H1 (cell line): ENCODE data around the gene SEMA3B. TPM values are rescaled to one million over a fixed set of nuclear protein-coding genes. Genes with fewer than 3 reads are reported as not detected.
A peak's percentile ranks its signal among the peaks of the same experiment; 100 is the strongest.

Source experiments
- ASH2L ChIP-seq: fragments of 200-600, 300-600 bp; sonication (generic); IDR thresholded peaks from one replicate; pipeline ENCODE4 v1.7.1; 2017; ENCODE audit warnings: low read length
- BRCA1 ChIP-seq: IDR thresholded peaks from 2 replicates; pipeline ENCODE4 v1.6.1; 2012; ENCODE audit warnings: low read depth, low read length, improper control_type of control experiment
- CHD7 ChIP-seq: fragments of 300-600 bp; sonication (generic); IDR thresholded peaks from 2 replicates; pipeline ENCODE4 v1.7.1; 2012; ENCODE audit warnings: low read length, moderate library complexity, mild to moderate bottlenecking, inconsistent platforms; ENCODE audit not compliant: insufficient replicate concordance
- HDAC2 ChIP-seq, 2 experiments: fragments of 300-600 bp in 1 of 2; sonication (generic) in 1 of 2; IDR thresholded peaks; 2 replicates each; pipeline ENCODE4 v1.6.1; 2011 to 2012; ENCODE audit warnings: low read depth in 2 of 2, low read length in 2 of 2, mild to moderate bottlenecking in 2 of 2, moderate library complexity in 2 of 2, borderline replicate concordance in 1 of 2, inconsistent platforms in 1 of 2
- KDM1A ChIP-seq: fragments of 200-600, 300-600 bp; sonication (generic); IDR thresholded peaks from 2 replicates; pipeline ENCODE4 v1.7.1; 2016; ENCODE audit warnings: mild to moderate bottlenecking, low read length, borderline replicate concordance
- MAX ChIP-seq: IDR thresholded peaks from 2 replicates; pipeline ENCODE4 v1.6.1; 2012; ENCODE audit warnings: inconsistent platforms
- SIX5 ChIP-seq: IDR thresholded peaks from 2 replicates; pipeline ENCODE4 v1.6.1; 2011; ENCODE audit warnings: mild to moderate bottlenecking, low read depth, low read length
- SUZ12 ChIP-seq: fragments of 200-600 bp; sonication (generic); IDR thresholded peaks from 2 replicates; pipeline ENCODE4 v1.6.1; 2012; ENCODE audit warnings: mild to moderate bottlenecking, inconsistent platforms, low read length, moderate library complexity, mixed read lengths
- polyA plus RNA-seq, 7 experiments: library from polyadenylated mRNA; depleted of rRNA in 3 of 7; stranded (reverse) in 5 of 7; unstranded in 2 of 7; fragments of >200 nt in 5 of 7; fragments of 200-250 nt in 2 of 7; gene quantifications; 1 replicate in 5 of 7; 2 replicates in 1 of 7; 4 replicates in 1 of 7; pipeline versions ENCODE4 v1.2.1 to v1.2.3, GENCODE V29; 2011 to 2013; ENCODE audit warnings: missing spikeins in 2 of 7, mixed read lengths in 2 of 7
- total RNA-seq: library from RNA; stranded (reverse); fragmentation: NEBNext Ultra II Directional; extraction: Animal tissue kit (Norgen Biotek cat#: 25700); gene quantifications from 2 replicates; pipeline ENCODE4 v1.2.1, GENCODE V29; 2021

The SEMA3B gene
- total and polyA plus RNA-seq, 2 of the 8 experiments (the other 6 are each of a cell fraction or from before 2014, with no cell fraction given) = 3.0 to 4.7 TPM

GRCh38 chr3:50224639-50225038, 44.3 kb upstream of the SEMA3B start (continued):
- TF ChIP-seq ASH2L (no peak), MAX (peak; percentile 75), CHD7 (no peak), HDAC2 (IDR thresholded peaks at IDR 0.05; ENCODE audit: borderline replicate concordance in 1 of 2, low read depth in 2 of 2, low read length in 2 of 2) (no peak), SIX5 (no peak), SUZ12 (no peak), BRCA1 (no peak), KDM1A (no peak)
- TF ChIP-seq, all 59 proteins: peak for 4
